Kidney (tissue), 14 donors: ENCODE results near the gene HRG. TPM values are rescaled to one million over a fixed set of nuclear protein-coding genes. Genes with fewer than 3 reads are reported as not detected.

ENCODE experiments used
- DNase-seq, 5 donors: peaks; one replicate each; pipeline ENCODE4 v3.0.0-alpha.2; 2013 to 2020
- FAIRE-seq: peaks from 2 replicates; lab custom pipeline; 2012; peaks lifted over from hg19 to GRCh38; lab: Jason Lieb, UNC
- H3K27ac ChIP-seq, 2 donors: one replicate each; pipeline ENCODE4 v1.7.0; 2013; ENCODE audit warnings: low read depth in 2 of 2, low read length in 2 of 2, inconsistent platforms in 1 of 2
- H3K27me3 ChIP-seq: one replicate; pipeline ENCODE4 v1.7.1; 2013; ENCODE audit warnings: low read length, inconsistent platforms; ENCODE audit not compliant: control insufficient read depth, insufficient read depth
- H3K36me3 ChIP-seq, 3 donors: one replicate each; pipeline versions ENCODE4 v1.7.0 to v1.7.1; 2013; ENCODE audit warnings: low read length in 3 of 3, control low read depth in 1 of 3, inconsistent platforms in 1 of 3; ENCODE audit not compliant: insufficient read depth in 3 of 3, control insufficient read depth in 2 of 3
- H3K4me1 ChIP-seq, 3 donors: one replicate each; pipeline versions ENCODE4 v1.7.0 to v1.7.1; 2013; ENCODE audit warnings: low read length in 3 of 3, inconsistent platforms in 1 of 3, low read depth in 1 of 3; ENCODE audit not compliant: control insufficient read depth in 2 of 3, insufficient read depth in 2 of 3
- H3K4me3 ChIP-seq, 3 donors: one replicate each; pipeline versions ENCODE4 v1.7.0 to v1.8.1; 2013; ENCODE audit warnings: low read length in 3 of 3, control low read depth in 1 of 3, inconsistent platforms in 1 of 3
- H3K9ac ChIP-seq, 3 donors: one replicate each; pipeline versions ENCODE4 v1.7.0 to v1.7.1; 2013; ENCODE audit warnings: low read length in 3 of 3, control low read depth in 1 of 3, inconsistent platforms in 1 of 3
- H3K9me3 ChIP-seq, 3 donors: one replicate each; pipeline versions ENCODE4 v1.7.0 to v1.7.1; 2013; ENCODE audit warnings: low read length in 3 of 3, control low read depth in 1 of 3, inconsistent platforms in 1 of 3; ENCODE audit not compliant: control insufficient read depth in 2 of 3, insufficient read depth in 1 of 3
- CTCF ChIP-seq: IDR thresholded peaks from 3 replicates; pipeline ENCODE4 v1.5.1; 2012; ENCODE audit warnings: mild to moderate bottlenecking, moderate library complexity, borderline replicate concordance; ENCODE audit not compliant: insufficient read depth; ENCODE audit errors: extremely low read depth
- intact Hi-C: fragments of 100-400 bp; cut with DNase I; formaldehyde crosslinking; loops from one replicate; pipeline ENCODE4 v1.11.1; 2022
- polyA plus RNA-seq: library from polyadenylated mRNA; stranded (reverse); fragments of 350-450 nt; fragmentation: Illumina TruSeq; extraction: RNeasy Lipid Tissue Mini Kit (QIAGEN cat#74804); gene quantifications from one replicate; pipeline ENCODE4 v1.2.3, GENCODE V29; 2014; ENCODE audit warnings: low read depth, low replicate concordance; ENCODE audit not compliant: insufficient read depth
- total RNA-seq: library from RNA; stranded (reverse); fragmentation: NEBNext Ultra II Directional; extraction: Animal tissue kit (Norgen Biotek cat#: 25700); gene quantifications from one replicate; pipeline ENCODE4 v1.2.1, GENCODE V29; 2021
- donor health status: control.
- donor health status: control.
- donor health status: control.
- donor health status: control.
- donor health status: control.
- donor health status: DM: yes; HTN: yes; CAD: no.
- donor health status: Normal renal cell carcinoma (clear cell type).

Gene HRG
- total and polyA plus RNA-seq, 2 donors from 2014 or later, result 0.35 to 22.8 TPM

GRCh38 chr3:186694288-186695032, 28.6 kb downstream of the HRG start:
- no peak for TF ChIP-seq CTCF
- Histone ChIP-seq H3K9me3 (no peaks in the 10 kb centered on the region), H3K9ac (no peak overlapping the region), H3K4me1 (peaks cover 0 to 4% (median 0%) of the 10 kb centered on the region in 3 donors), H3K4me3 (no peak overlapping the region), H3K27me3 (no peaks in the 10 kb centered on the region), H3K36me3 (no peaks in the 10 kb centered on the region), H3K27ac (no peak overlapping the region)
- intact Hi-C loops, result no loop called here
- FAIRE-seq (no peak), DNase-seq (no peak)

- Histone ChIP-seq H3K9me3 (no peaks in the 10 kb centered on the region), H3K27ac (no peak overlapping the region), H3K9ac (no peak overlapping the region), H3K4me1 (peaks cover 0 to 4% (median 0%) of the 10 kb centered on the region in 3 donors), H3K36me3 (no peaks in the 10 kb centered on the region), H3K4me3 (no peak overlapping the region), H3K27me3 (no peaks in the 10 kb centered on the region)
- DNase-seq (no peak), FAIRE-seq (no peak)
- intact Hi-C loops, result no loop called here
- no peak for TF ChIP-seq CTCF
Measured at GRCh38 chr3:186696522-186696921, 30.7 kb downstream of the HRG start.

- Histone ChIP-seq H3K4me1 (peaks cover 0 to 4% (median 0%) of the 10 kb centered on the region in 3 donors), H3K27ac (no peak overlapping the region), H3K9ac (no peak overlapping the region), H3K9me3 (no peaks in the 10 kb centered on the region), H3K4me3 (no peak overlapping the region), H3K36me3 (no peaks in the 10 kb centered on the region), H3K27me3 (no peaks in the 10 kb centered on the region)
- DNase-seq (no peak), FAIRE-seq (no peak)
- intact Hi-C loops, result no loop called here
- no peak for TF ChIP-seq CTCF
Measured at GRCh38 chr3:186697510-186697909, 31.7 kb downstream of the HRG start.
